Upper lobe of right lung (tissue), 1 donor: Measurements from ENCODE around the gene RFK. TPM values are rescaled to one million over a fixed set of nuclear protein-coding genes. Genes with fewer than 3 reads are reported as not detected.

ENCODE experiments used
- ATAC-seq: fragments of 200-7000 bp; cut with Tn5 transposase; one replicate; pipeline ENCODE4 v1.9.1; 2020; ENCODE audit warnings: mild to moderate bottlenecking, moderate library complexity
- DNase-seq: peaks from one replicate; pipeline ENCODE4 v3.0.0-alpha.2; 2020
- H3K27ac ChIP-seq: fragments of 200-600 bp; one replicate; pipeline ENCODE4 v1.8.0; 2022
- H3K27me3 ChIP-seq: fragments of 200-600 bp; one replicate; pipeline ENCODE4 v1.8.0; 2022; ENCODE audit warnings: mild to moderate bottlenecking
- H3K36me3 ChIP-seq: fragments of 200-600 bp; one replicate; pipeline ENCODE4 v1.8.0; 2022
- H3K4me1 ChIP-seq: fragments of 200-600 bp; one replicate; pipeline ENCODE4 v1.8.0; 2022
- H3K4me3 ChIP-seq: fragments of 200-600 bp; one replicate; pipeline ENCODE4 v1.8.0; 2022; ENCODE audit warnings: mild to moderate bottlenecking
- H3K9me3 ChIP-seq: fragments of 200-600 bp; one replicate; pipeline ENCODE4 v1.8.0; 2022
- intact Hi-C: fragments of 100-400 bp; cut with DNase I; formaldehyde crosslinking; loops from one replicate; pipeline ENCODE4 v1.11.0; 2022
- total RNA-seq: library from RNA; stranded (reverse); fragmentation: NEBNext Ultra II Directional; extraction: Animal tissue kit (Norgen Biotek cat#: 25700); gene quantifications from one replicate; pipeline ENCODE4 v1.2.1, GENCODE V29; 2021
- TF ChIP-seq, protein P1 (sequence below): fragments of 200-600 bp; IDR thresholded peaks from one replicate; pipeline ENCODE4 v1.8.0; 2022; ENCODE audit warnings: antibody characterized with exemption
- donor health status: DM: no; HTN: yes; CAD: no; lungs with severe emphysema.

RFK gene
- total RNA-seq, 1 donor from 2014 or later = 19.4 TPM

DNA sequence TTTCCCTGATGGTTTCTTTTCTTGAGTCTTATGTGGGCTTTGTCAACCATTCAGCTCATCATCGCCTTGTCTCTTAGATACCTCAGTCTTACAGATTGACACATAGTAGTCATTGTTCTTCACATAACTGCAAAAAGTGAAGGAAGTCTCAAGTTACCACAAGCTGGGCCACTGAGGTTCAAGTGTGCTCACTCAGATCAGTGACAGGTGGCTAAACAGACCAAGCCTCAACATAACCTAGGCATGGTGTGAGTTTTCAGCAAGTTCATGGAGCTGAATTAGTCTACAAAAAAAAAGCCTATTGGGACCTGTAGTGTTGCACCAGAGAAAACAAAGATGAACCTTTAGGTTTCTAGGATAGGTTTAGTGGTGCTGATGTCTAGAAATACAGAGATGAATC is 58.2 kb downstream of the RFK start:
- Histone ChIP-seq H3K4me3 (no peak overlapping the region), H3K4me1 (no peaks in the 10 kb centered on the region), H3K36me3 (no peaks in the 10 kb centered on the region), H3K27me3 (no peaks in the 10 kb centered on the region), H3K9me3 (no peaks in the 10 kb centered on the region), H3K27ac (no peak overlapping the region)
- intact Hi-C loops = no loop called here
- ATAC-seq (no peak), DNase-seq (no peak)
- TF ChIP-seq, protein P1, sequence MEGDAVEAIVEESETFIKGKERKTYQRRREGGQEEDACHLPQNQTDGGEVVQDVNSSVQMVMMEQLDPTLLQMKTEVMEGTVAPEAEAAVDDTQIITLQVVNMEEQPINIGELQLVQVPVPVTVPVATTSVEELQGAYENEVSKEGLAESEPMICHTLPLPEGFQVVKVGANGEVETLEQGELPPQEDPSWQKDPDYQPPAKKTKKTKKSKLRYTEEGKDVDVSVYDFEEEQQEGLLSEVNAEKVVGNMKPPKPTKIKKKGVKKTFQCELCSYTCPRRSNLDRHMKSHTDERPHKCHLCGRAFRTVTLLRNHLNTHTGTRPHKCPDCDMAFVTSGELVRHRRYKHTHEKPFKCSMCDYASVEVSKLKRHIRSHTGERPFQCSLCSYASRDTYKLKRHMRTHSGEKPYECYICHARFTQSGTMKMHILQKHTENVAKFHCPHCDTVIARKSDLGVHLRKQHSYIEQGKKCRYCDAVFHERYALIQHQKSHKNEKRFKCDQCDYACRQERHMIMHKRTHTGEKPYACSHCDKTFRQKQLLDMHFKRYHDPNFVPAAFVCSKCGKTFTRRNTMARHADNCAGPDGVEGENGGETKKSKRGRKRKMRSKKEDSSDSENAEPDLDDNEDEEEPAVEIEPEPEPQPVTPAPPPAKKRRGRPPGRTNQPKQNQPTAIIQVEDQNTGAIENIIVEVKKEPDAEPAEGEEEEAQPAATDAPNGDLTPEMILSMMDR = no peak

Other genes starting within 250 kb of the RFK start
- gene GCNT1, start 64.8 kb upstream of the RFK start, total RNA-seq = 8.5 TPM